ENCODE results near the gene ASCC1. TPM values are rescaled to one million over a fixed set of nuclear protein-coding genes. Genes with fewer than 3 reads are reported as not detected.

Gene ASCC1
- total RNA-seq, 1 experiment from 2014 or later, result 40.2 TPM

- Histone ChIP-seq H3K9me3 (ENCODE audit: low read depth, low read length, poor library complexity, severe bottlenecking) (no peaks in the 10 kb centered on the region), H3K4me1 (ENCODE audit: insufficient read depth, low read length, poor library complexity, severe bottlenecking) (no peaks in the 10 kb centered on the region), H3K27ac (ENCODE audit: low read depth, low read length, poor library complexity, severe bottlenecking) (no peak overlapping the region), H3K27me3 (replicated peaks; ENCODE audit: insufficient read depth, low read depth, low read length, poor library complexity) (no peaks in the 10 kb centered on the region), H3K36me3 (ENCODE audit: insufficient read depth, low read length, poor library complexity, severe bottlenecking) (no peaks in the 10 kb centered on the region), H3K4me3 (ENCODE audit: low read depth, low read length, poor library complexity, severe bottlenecking) (no peak overlapping the region)
- no peak for DNase-seq (ENCODE audit: low spot score)
- intact Hi-C loops (cut with micrococcal nuclease; ENCODE audit: unreplicated experiment), result no loop called here
- ChIA-PET CTCF (no interaction called here), POLR2A (ENCODE audit: low non-redundant PET) (interaction anchor here (0.6 kb wide), 1 partner anchor 68 kb away, joined by 4 read pairs; no protein-coding TSS in a partner anchor)
- TF ChIP-seq EZH2 (IDR thresholded peaks at IDR 0.05; ENCODE audit: borderline replicate concordance, low read depth, low read length, poor library complexity, severe bottlenecking) (no peak), CTCF (conservative IDR thresholded peaks at IDR 0.05; ENCODE audit: low read depth, low read length) (no peak)
- no TSS peak for BruUV-seq (replicated peaks)
Measured at GRCh38 chr10:72134785-72135767, 81.0 kb downstream of the ASCC1 start.

- no TSS peak for BruUV-seq (replicated peaks)
- TF ChIP-seq EZH2 (IDR thresholded peaks at IDR 0.05; ENCODE audit: borderline replicate concordance, low read depth, low read length, poor library complexity, severe bottlenecking), result no peak
- TF ChIP-seq CTCF (conservative IDR thresholded peaks at IDR 0.05; ENCODE audit: low read depth, low read length), result no peak
- intact Hi-C loops (cut with micrococcal nuclease; ENCODE audit: unreplicated experiment), result no loop called here
- H3K9me3 ChIP-seq (ENCODE audit: low read depth, low read length, poor library complexity, severe bottlenecking), result no peaks in the 10 kb centered on the region
- CTCF ChIA-PET, result no interaction called here
- H3K27ac ChIP-seq (ENCODE audit: low read depth, low read length, poor library complexity, severe bottlenecking), result no peak overlapping the region
- H3K4me1 ChIP-seq (ENCODE audit: insufficient read depth, low read length, poor library complexity, severe bottlenecking), result no peaks in the 10 kb centered on the region
- H3K4me3 ChIP-seq (ENCODE audit: low read depth, low read length, poor library complexity, severe bottlenecking), result no peak overlapping the region
- POLR2A ChIA-PET (ENCODE audit: low non-redundant PET), result no interaction called here
- no peaks in the 10 kb centered on the region for H3K36me3 ChIP-seq (ENCODE audit: insufficient read depth, low read length, poor library complexity, severe bottlenecking)
- no peak for DNase-seq (ENCODE audit: low spot score)
- H3K27me3 ChIP-seq (replicated peaks; ENCODE audit: insufficient read depth, low read depth, low read length, poor library complexity), result no peaks in the 10 kb centered on the region
Measured at GRCh38 chr10:72133517-72133916, 82.6 kb downstream of the ASCC1 start.

- Histone ChIP-seq H3K27me3 (replicated peaks; ENCODE audit: insufficient read depth, low read depth, low read length, poor library complexity) (no peaks in the 10 kb centered on the region), H3K36me3 (ENCODE audit: insufficient read depth, low read length, poor library complexity, severe bottlenecking) (no peaks in the 10 kb centered on the region), H3K27ac (ENCODE audit: low read depth, low read length, poor library complexity, severe bottlenecking) (no peak overlapping the region), H3K4me3 (ENCODE audit: low read depth, low read length, poor library complexity, severe bottlenecking) (no peak overlapping the region), H3K4me1 (ENCODE audit: insufficient read depth, low read length, poor library complexity, severe bottlenecking) (no peaks in the 10 kb centered on the region), H3K9me3 (ENCODE audit: low read depth, low read length, poor library complexity, severe bottlenecking) (no peaks in the 10 kb centered on the region)
- POLR2A ChIA-PET (ENCODE audit: low non-redundant PET), result no interaction called here
- TF ChIP-seq CTCF (conservative IDR thresholded peaks at IDR 0.05; ENCODE audit: low read depth, low read length) (no peak), EZH2 (IDR thresholded peaks at IDR 0.05; ENCODE audit: borderline replicate concordance, low read depth, low read length, poor library complexity, severe bottlenecking) (no peak)
- BruUV-seq (replicated peaks), result no TSS peak
- DNase-seq (ENCODE audit: low spot score), result no peak
- intact Hi-C loops (cut with micrococcal nuclease; ENCODE audit: unreplicated experiment), result no loop called here
- CTCF ChIA-PET, result interaction anchor here (0.6 to 1.2 kb wide), 2 partner anchors 85 to 701 kb away, joined by 3 to 5 read pairs; no protein-coding TSS in a partner anchor
Measured at GRCh38 chr10:72132854-72133253, 83.2 kb downstream of the ASCC1 start.
